Uterus (tissue), 2 donors: ENCODE measurements around the gene PFKFB1.

Experiments
- CTCF ChIP-seq, 4 experiments: fragments of 200-600 bp in 2 of 4; fragments of 450-650 bp in 2 of 4; sonication (generic) in 2 of 4; IDR thresholded peaks; one replicate each; pipeline ENCODE4 v1.5.1; 2016 to 2019; ENCODE audit warnings: antibody characterized with exemption in 4 of 4, mild to moderate bottlenecking in 2 of 4, moderate library complexity in 1 of 4
- POLR2A ChIP-seq, 2 donors: fragments of 450-650 bp; IDR thresholded peaks; one replicate each; pipeline ENCODE4 v1.6.1; 2016; ENCODE audit warnings: antibody characterized with exemption in 2 of 2, mild to moderate bottlenecking in 1 of 2, moderate library complexity in 1 of 2

DNA sequence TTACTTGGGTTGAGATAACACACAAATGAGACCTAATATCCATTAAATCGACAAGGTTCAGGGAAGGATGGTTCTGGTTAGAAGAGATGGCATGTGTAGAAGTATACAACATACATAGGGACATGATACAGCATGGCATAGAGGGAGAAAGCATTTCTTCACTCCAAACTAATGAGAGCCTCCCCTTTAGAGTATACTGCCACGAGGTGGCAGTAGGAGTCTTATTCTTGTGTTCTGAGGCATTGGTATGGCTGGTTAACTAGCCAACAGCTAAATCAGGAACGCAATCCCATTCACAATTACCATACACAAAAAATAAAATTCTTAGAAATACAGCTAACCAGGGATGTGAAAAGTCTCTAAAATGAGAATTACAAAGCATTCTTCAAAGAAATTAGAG, 102.4 kb downstream of the PFKFB1 start:
- no peak for TF ChIP-seq CTCF (IDR thresholded peaks at IDR 0.05)
- TF ChIP-seq POLR2A (IDR thresholded peaks at IDR 0.05): no peak
